GM21360 (cell line): ENCODE measurements around the gene CARM1.

Experiments used
- ATAC-seq: cut with Tn5 transposase; IDR thresholded peaks from one replicate; pipeline ENCODE4 v1.9.1; 2021; ENCODE audit warnings: mild to moderate bottlenecking, moderate library complexity; ENCODE audit not compliant: unreplicated experiment

CARM1 gene

DNA sequence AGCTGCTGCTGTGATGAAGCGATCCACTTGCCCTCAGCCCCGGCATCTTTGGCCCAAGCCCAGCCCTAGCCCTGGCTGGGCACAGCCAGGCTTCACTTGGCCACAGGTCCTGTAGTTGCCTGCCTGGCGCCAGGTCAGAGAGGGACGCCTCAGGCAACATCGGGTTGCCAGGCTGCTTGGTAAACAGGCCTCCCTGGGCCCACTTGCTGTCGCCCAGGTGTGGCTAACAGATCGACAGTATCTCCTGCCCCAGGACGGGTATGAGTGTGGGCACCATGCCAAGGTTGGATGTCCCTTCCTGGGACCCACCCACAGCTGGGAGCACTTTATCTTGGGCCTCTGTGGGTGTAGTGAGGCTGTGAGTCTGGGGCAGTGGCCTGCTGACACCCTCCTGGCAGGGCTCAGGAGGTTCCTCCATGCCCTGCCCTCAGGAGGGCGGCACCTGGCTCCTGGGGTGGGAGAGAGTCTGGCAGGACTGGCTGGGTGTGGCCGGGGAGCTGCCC lies 27.8 kb downstream of the CARM1 start:
- no peak for ATAC-seq

DNA sequence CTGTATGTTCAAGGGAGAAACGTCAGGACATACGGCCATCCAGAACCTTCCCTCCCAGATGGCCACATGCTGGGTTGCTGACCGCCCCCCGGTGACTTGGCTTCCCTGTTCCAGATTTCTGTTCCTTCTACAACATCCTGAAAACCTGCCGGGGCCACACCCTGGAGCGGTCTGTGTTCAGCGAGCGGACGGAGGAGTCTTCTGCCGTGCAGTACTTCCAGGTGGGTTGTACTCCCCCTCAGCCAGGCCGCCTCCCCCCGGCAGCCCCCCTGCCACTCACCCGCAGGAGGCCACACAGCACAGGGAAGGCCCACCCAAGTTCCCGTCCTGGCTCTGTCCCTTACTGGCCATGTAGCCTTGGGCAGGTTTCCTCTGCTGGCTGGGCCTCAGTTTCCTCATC lies 36.6 kb downstream of the CARM1 start:
- ATAC-seq, result no peak

DNA sequence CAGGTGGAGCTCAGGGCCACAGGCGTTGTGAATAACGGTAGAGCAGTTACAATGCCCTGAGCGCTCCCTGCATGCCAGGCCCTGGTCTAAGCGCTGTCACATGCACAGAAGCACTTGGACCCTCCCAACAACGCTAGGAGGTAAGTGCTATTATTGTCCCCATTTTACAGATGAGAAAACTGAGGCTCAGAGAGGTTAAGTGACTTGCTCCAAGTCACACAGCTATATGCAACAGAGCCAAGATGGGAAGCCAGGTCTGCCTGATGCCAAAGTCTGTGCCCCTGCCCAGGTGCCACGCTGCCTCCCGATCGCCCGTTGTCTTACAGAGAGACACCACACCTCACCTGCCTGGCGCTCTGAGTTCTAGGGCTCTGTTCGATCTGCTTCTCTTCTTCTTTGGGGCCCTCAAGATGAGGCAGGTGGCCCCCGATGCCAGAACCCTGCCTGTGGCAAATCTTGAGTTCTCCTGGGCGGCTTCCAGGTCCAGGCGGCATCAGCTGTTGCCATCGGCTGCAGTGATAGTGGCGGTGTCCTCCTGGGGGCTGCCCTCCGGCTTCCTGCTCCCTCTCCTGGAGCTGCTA lies 37.1 kb downstream of the CARM1 start:
- ATAC-seq, result no peak

DNA sequence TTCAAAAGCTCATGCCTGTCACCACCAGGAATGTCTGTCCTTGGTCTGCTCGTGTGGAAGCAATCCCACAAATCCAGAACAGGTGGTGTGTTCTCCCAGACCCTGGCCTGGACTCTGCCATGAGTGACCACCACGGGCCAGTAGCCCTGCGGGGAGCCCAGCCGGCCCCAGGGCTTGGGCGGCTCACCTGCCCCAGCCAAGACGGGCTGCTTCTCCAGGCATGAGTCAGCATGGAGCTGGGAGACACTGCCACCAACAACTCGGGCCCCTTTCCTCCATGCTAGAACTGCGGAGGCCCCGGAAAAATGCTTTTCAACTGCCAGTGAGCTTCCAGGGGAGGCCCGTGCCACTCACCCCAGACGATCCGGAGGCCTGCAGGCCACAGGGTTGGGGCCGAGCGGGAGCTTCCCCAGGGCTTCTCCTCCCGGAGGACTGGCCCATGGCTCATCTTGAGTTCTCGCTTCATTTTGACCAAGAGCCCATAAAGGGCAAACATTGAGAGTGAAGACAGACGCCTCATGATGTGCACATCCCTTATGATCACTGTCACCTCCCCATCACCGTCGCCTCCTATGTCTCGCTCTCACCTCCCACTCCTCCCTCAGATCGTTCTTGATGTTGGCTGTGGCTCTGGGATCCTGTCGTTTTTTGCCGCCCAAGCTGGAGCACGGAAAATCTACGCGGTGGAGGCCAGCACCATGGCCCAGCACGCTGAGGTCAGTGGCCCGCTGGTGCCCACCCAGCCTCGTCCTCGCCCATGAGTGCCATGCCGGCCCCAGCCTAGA lies 40.4 kb downstream of the CARM1 start:
- ATAC-seq, result no peak

DNA sequence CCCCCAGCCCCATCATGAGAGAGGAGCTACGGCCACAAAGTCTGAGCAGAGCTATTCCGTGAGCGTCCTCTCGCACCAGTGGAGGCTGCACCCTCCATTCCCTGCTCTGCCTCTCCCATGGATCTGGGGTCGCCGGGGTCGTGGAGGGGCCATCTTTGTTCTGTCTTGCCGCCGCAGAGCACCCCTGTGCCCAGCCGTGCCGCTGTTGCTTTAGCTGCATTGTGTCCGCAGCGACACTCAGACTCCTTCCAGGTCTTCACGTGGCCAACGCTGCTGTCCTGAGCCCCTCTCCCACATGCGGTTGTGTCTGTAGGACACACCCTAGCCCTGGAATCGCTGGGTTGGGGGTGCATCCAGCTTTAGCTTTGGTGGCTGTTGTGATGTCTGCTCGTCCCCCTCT lies 41.3 kb downstream of the CARM1 start:
- no peak for ATAC-seq

DNA sequence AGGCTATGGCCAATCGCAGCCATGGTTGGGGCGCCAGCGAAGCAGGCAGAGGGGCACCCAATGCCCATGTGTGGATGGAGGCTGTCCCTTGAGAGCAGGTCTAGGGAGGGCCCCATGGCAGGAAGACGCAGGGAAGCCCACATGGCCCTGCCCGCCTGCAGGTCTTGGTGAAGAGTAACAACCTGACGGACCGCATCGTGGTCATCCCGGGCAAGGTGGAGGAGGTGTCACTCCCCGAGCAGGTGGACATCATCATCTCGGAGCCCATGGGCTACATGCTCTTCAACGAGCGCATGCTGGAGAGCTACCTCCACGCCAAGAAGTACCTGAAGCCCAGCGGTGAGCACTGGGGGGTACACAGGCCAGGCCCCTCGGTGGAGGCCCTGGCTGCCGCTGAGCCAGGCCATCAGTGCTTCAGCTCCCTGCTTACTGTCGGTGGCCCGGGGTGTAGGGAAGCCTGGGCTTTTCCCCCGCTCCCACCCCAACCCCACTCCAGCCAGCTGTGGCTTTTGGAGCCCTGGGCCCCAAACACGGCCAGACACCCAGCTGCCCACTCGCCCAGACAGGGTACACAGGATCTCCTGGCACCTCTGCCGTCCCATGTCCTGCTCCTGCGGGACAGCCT lies 42.5 kb downstream of the CARM1 start:
- no peak for ATAC-seq

DNA sequence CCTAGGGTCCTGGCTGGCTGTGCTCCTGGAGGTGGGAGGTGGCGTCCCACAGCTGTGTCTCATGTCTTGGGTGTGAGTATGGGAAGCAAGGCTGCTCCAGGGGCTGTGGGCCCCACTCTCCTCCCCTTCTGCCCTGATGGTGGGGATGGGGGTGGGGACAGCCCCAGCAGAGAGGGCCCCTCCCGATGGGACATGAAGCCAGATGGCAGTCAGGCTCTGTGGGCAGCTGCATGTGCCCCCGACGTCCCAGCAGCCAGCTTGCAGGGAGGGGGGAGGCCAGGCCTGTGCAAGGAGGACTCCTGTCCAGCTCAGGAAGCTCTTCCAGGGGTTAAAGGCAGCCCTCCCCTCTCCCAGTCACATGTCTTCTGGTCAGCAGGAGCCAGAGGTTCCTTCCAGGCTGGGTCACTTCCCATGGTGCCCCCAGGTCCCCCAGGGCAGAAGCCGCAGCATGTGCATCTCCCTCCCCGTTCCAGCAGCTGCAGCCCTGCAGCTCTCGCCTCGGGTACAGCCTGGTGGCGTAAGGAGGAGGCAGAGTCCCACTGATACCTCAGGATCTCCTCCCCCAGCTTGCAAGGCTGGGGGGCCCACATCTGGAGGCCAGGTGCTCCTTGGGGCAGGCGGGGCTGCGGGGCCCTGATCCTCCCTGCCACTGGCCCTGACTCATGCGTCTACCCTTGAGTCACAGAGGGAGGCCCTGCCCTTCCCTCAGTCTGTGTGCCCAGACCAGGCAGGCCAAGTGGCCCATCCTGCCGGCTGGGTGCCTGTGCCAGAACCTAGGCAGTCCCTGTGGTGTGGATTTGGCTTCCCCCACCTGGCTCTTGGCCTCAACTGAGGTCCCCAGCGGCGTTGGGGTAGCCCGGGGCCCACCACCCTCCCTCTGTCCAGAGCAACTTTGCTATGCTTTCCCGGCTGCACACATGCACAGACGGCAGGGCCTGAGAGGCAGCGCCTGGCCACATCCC lies 44.1 kb downstream of the CARM1 start:
- ATAC-seq, result no peak

DNA sequence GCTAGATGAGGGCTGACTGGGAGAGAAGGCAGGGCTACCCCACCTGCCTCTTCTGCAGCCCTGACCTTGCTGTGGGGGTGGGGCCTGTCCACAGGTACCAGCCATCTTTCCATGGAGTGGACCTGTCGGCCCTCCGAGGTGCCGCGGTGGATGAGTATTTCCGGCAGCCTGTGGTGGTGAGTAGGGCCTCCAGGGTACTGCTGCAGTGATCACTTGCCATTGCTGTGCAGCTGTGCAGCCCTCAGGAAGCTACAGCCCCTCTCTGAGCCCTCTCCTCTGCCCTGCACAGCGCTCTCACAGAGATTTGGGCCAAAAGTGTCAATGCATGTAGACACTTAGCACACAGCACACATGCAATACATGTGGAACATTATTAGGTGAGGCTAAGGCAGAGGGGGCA lies 45.2 kb downstream of the CARM1 start:
- no peak for ATAC-seq

DNA sequence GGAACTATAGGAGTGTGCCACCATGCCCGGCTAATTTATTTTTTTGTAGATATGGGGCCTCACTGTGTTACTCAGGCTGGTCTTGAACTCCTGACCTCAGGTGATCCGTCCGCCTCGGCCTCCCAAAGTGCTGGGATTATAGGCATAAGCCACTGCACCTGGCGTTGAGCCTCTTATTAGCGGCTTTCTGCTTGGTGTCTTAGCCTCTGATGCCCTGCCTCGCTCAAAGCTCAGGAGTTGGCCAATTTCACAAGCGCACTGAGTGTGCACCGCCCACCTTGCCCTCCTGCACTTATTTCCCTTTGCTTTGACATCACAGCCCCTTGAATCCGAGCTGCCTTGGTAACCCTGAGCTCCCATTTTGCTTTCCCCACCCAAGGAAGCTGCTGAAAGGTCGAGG lies 47.0 kb downstream of the CARM1 start:
- no peak for ATAC-seq

DNA sequence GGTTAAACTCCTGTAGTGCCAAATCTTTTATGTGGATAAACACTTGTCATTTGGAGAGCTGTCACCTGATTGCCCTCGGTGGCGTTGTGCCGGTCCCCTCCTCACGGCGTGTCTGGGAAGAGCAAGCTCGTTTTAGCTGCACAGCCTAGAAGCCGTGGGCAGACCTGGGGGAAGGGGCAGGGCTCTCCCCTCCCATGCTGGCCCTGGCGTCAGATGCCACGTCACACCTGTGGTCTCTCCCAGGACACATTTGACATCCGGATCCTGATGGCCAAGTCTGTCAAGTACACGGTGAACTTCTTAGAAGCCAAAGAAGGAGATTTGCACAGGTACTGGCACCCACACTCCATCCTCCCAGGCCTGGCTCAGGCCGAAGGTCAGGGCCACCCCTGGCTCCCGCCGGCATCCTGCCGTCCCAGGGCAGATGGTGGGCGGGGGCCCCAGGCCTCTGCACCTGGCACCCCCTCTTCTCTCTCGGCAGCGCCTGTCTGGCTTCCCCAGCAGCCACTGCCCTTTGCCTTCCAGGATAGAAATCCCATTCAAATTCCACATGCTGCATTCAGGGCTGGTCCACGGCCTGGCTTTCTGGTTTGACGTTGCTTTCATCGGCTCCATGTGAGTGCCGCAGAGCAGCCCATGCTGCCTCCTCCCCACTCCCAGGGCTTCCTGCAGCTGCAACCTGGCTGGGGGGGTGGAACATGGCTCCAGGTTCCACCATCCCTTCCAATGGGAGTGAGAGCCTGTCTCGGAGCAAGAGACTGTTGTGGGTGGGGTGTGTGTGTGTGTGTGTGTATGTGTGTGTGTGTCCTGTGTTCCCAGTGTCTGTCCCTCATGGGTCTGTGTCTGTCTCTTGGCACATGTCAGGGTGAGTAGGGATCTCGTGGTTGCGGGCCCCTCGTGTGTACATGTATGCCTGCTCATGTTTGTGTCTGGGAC lies 48.3 kb downstream of the CARM1 start:
- ATAC-seq, result no peak

DNA sequence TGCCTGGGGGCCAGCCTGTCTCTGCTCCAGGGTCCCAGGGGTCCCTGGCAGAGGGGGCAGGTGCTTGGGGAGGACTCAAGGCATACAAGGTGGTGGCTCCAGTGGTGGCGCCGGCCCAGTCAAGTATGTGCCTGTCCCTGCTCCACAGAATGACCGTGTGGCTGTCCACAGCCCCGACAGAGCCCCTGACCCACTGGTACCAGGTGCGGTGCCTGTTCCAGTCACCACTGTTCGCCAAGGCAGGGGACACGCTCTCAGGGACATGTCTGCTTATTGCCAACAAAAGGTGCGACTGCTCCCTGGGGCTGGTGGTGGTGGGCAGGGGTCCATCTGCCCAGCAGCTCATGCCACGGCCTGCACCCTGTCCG lies 48.9 kb downstream of the CARM1 start:
- ATAC-seq, result no peak

DNA sequence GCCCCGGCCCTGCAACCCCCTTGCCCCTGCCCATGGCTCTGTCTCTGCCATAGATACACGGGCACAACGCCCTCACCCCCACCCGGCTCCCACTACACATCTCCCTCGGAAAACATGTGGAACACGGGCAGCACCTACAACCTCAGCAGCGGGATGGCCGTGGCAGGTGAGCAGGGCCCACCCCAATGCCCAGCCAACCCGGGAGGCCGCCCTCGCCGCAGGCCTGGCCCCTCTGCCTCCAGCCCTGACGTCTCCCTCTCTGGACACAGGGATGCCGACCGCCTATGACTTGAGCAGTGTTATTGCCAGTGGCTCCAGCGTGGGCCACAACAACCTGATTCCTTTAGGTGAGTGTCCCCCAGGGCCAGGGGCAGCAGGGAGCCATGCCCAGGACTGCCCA lies 49.4 kb downstream of the CARM1 start:
- no peak for ATAC-seq

DNA sequence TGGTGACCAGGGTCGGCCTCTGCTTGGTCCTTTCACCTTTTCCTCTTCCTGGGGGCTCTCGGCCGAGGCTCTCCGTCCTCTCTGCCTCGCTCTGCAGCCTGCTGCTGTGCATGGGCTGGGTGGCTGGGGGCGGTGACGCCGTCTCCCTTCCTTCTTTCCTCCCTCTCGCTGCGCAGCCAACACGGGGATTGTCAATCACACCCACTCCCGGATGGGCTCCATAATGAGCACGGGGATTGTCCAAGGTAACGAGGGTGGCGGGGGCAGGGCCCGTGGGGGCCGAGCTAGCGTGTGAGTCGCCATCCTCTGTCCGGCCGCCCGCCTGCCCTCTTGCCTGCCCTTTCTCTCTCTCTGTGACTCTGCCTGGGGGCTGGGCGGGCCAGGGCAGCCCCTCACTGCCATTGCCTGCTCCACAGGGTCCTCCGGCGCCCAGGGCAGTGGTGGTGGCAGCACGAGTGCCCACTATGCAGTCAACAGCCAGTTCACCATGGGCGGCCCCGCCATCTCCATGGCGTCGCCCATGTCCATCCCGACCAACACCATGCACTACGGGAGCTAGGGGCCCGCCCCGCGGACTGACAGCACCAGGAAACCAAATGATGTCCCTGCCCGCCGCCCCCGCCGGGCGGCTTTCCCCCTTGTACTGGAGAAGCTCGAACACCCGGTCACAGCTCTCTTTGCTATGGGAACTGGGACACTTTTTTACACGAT lies 50.0 kb downstream of the CARM1 start:
- no peak for ATAC-seq

DNA sequence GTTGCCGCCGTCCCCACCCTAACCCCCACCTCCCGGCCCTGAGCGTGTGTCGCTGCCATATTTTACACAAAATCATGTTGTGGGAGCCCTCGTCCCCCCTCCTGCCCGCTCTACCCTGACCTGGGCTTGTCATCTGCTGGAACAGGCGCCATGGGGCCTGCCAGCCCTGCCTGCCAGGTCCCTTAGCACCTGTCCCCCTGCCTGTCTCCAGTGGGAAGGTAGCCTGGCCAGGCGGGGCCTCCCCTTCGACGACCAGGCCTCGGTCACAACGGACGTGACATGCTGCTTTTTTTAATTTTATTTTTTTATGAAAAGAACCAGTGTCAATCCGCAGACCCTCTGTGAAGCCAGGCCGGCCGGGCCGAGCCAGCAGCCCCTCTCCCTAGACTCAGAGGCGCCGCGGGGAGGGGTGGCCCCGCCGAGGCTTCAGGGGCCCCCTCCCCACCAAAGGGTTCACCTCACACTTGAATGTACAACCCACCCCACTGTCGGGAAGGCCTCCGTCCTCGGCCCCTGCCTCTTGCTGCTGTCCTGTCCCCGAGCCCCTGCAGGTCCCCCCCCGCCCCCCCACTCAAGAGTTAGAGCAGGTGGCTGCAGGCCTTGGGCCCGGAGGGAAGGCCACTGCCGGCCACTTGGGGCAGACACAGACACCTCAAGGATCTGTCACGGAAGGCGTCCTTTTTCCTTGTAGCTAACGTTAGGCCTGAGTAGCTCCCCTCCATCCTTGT lies 50.7 kb downstream of the CARM1 start:
- no peak for ATAC-seq

DNA sequence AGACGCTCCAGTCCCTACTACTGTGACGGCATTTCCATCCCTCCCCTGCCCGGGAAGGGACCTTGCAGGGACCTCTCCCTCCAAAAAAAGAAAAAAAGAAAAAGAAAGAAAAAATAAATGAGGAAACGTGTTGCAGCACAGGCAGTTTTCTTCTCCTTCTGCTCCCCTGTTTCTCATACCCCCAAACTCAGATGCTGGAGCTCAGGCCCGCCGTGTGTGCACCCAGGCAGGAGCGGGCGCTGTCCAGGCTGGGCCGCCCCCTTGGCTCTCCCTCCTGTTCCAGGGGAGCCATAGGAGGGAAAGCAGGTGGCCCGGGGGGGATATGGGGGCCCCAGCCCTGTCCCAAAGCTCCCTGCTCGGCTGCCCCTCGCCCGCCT lies 51.3 kb downstream of the CARM1 start:
- ATAC-seq, result no peak

DNA sequence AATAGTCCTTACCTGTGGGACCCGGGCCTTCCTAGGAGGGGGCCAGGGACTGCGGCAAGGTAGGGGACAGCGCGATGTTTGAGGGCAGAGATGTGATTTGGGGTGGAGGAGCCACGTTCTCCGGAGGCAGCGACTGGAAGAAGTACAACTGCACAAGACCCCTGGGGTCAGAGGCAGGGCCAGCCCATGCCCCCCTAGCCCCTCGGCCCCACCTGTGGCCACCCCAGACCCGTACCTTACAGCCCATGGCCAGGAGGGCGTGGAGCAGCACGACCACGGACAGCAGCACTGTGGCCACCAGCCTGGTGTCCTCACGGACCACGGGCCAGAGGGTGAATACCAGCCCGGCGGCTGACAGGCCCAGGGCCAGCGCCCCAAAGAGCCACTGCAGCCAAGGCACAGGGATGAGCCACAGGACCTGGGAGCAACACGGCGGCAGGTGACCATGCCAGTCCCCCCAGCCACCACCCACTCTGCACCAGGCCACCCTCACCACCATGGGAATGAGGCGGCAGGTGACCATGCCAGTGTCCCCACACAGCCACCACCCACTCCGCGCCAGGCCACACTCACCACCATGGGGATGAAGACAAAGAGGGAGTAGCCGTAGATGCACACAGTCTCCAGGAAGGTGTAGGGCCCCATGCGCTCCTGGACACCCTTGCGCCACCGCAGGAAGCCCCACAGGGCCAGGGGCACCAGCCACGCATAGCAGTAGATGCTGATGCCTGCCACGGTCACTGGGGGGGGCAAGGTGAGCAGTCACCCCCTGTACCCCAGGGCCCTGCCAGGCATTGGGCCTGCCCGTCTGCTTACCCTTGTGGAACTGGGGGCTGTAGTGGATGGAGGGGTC lies 52.1 kb downstream of the CARM1 start:
- no peak for ATAC-seq

DNA sequence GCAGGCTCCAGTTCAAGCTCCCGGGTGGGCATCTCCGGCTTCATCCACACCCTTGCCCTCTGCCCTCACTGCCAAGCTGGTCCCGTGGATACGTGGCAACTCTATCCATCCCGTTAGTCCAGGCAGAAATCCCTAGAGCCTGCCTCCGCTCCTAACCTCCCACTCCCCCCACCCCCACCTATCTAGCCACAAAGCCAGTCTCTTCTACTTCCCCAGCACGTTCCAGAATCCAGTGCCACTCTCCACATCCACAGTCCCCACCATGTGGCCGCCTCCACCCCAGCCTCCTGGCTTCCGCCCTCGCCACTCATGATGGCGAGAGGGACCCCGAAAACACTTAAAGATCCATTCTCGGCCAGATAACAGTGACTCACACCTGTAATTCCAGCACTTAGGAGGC lies 53.2 kb downstream of the CARM1 start:
- ATAC-seq, result no peak
